K562 (cell line): Measurements from ENCODE around the gene LAPTM5. TPM values are rescaled to one million over a fixed set of nuclear protein-coding genes. Genes with fewer than 3 reads are reported as not detected.

ENCODE experiments used
- ATAC-seq: fragments of 200-7000 bp; cut with Tn5 transposase; 3 replicates; pipeline ENCODE4 v1.9.1; 2020; ENCODE audit warnings: moderate library complexity
- BruUV-seq: library from RNA; stranded (reverse); fragments of 400-500 nt; replicated peaks from 2 replicates; lab custom pipeline; 2021; lab: Mats Ljungman, UMichigan
- CTCF ChIA-PET: fragments of 300-600 bp; formaldehyde crosslinking; extraction: SDS; loops from one replicate; lab custom pipeline; 2021; ENCODE audit warnings: low intra/inter-chr PET ratio; lab: Yijun Ruan, JAX
- POLR2A ChIA-PET: fragments of 300-600, 350-650 bp; sonication (Branson Sonifier 250); formaldehyde crosslinking; extraction: SDS; loops from one replicate; lab custom pipeline; 2021; ENCODE audit warnings: antibody characterized with exemption, inconsistent platforms; lab: Yijun Ruan, JAX
- DNase-seq, 4 experiments: peaks; one replicate each; pipeline versions ENCODE4 v3.0.0 to v3.0.0-alpha.2; 2011 to 2018; ENCODE audit warnings: low spot score in 3 of 4, mixed read lengths in 3 of 4; ENCODE audit errors: extremely low read depth in 1 of 4
- FAIRE-seq: peaks from 2 replicates; lab custom pipeline; 2011; peaks lifted over from hg19 to GRCh38; lab: Jason Lieb, UNC
- H2AFZ ChIP-seq: 2 replicates; pipeline ENCODE4 v1.6.0; 2011; ENCODE audit warnings: low read depth, low read length, control low read depth, inconsistent platforms
- H3K27ac ChIP-seq: fragments of 200-600 bp; 3 replicates; pipeline ENCODE4 v1.8.0; 2011; ENCODE audit warnings: low read depth, mild to moderate bottlenecking, control low read depth, inconsistent platforms, low read length, moderate library complexity, mixed read lengths; ENCODE audit errors: extremely low read depth
- H3K27me3 ChIP-seq, 2 experiments: fragments of 300-600 bp in 1 of 2; 2 replicates in 1 of 2; 3 replicates in 1 of 2; pipeline versions ENCODE4 v1.6.0 to v1.8.0; 2011; ENCODE audit warnings: inconsistent platforms in 2 of 2, low read length in 2 of 2, mild to moderate bottlenecking in 1 of 2, mixed read lengths in 1 of 2, moderate library complexity in 1 of 2; ENCODE audit not compliant: control insufficient read depth in 2 of 2, insufficient read depth in 2 of 2
- H3K36me3 ChIP-seq: fragments of 300-600 bp; 3 replicates; pipeline ENCODE4 v1.8.0; 2011; ENCODE audit warnings: mild to moderate bottlenecking, low read length, inconsistent platforms; ENCODE audit not compliant: control insufficient read depth, insufficient read depth
- H3K4me1 ChIP-seq, 2 experiments: fragments of 200-600 bp in 1 of 2; replicated peaks in 1 of 2; 2 replicates in 1 of 2; 3 replicates in 1 of 2; pipeline versions ENCODE4 v1.5.1 to v1.8.0; 2011; ENCODE audit warnings: inconsistent platforms in 2 of 2, low read length in 2 of 2, mild to moderate bottlenecking in 1 of 2, mixed read lengths in 1 of 2, moderate library complexity in 1 of 2; ENCODE audit not compliant: control insufficient read depth in 2 of 2, insufficient read depth in 2 of 2
- H3K4me2 ChIP-seq: 2 replicates; pipeline ENCODE4 v1.6.1; 2011; ENCODE audit warnings: low read length, control low read depth, inconsistent platforms, mixed read lengths; ENCODE audit not compliant: insufficient read depth
- H3K4me3 ChIP-seq: fragments of 200-600 bp; sonication (generic), shearing (Covaris generic); 2 replicates; pipeline ENCODE4 v1.5.1; 2016; ENCODE audit warnings: control low read depth, inconsistent platforms
- H3K79me2 ChIP-seq: fragments of 200-600 bp; 3 replicates; pipeline ENCODE4 v1.8.0; 2011; ENCODE audit warnings: low read length, inconsistent platforms; ENCODE audit not compliant: control insufficient read depth, insufficient read depth
- H3K9ac ChIP-seq, 2 experiments: 2 replicates each; pipeline versions ENCODE4 v1.6.0 to v1.6.1; 2011; ENCODE audit warnings: low read depth in 2 of 2, low read length in 2 of 2, control low read depth in 1 of 2, inconsistent platforms in 1 of 2, mild to moderate bottlenecking in 1 of 2, mixed read lengths in 1 of 2; ENCODE audit not compliant: insufficient read depth in 1 of 2
- H3K9me1 ChIP-seq: one replicate; pipeline ENCODE4 v1.6.0; 2011; ENCODE audit warnings: inconsistent platforms, mild to moderate bottlenecking, low read length, moderate library complexity; ENCODE audit not compliant: control insufficient read depth, insufficient read depth
- H3K9me3 ChIP-seq: replicated peaks from 2 replicates; pipeline ENCODE4 v1.5.1; 2011; ENCODE audit warnings: low read depth, low read length, inconsistent platforms; ENCODE audit not compliant: control insufficient read depth, insufficient read depth
- H4K20me1 ChIP-seq: replicated peaks from 2 replicates; pipeline ENCODE4 v1.6.1; 2011; ENCODE audit warnings: low read length, inconsistent platforms, mixed read lengths; ENCODE audit not compliant: control insufficient read depth, insufficient read depth
- JUN ChIP-seq, 2 experiments: sonication (generic) in 1 of 2; formaldehyde crosslinking in 1 of 2; IDR thresholded peaks; 2 replicates each; pipeline versions ENCODE4 v1.6.1 to v1.8.0; 2012 to 2022; ENCODE audit warnings: borderline replicate concordance in 2 of 2, mild to moderate bottlenecking in 2 of 2, improper control_type of control experiment in 1 of 2, low read depth in 1 of 2, low read length in 1 of 2, missing genetic modification reagents in 1 of 2
- MEF2A ChIP-seq: IDR thresholded peaks from 2 replicates; pipeline ENCODE4 v1.6.1; 2011; ENCODE audit warnings: low read depth, mild to moderate bottlenecking, low read length, moderate library complexity; ENCODE audit not compliant: control insufficient read depth
- MEF2D ChIP-seq: conservative IDR thresholded peaks from 2 replicates; pipeline ENCODE4 v1.6.1; 2016; ENCODE audit warnings: low read depth, missing genetic modification characterization, missing compliant biosample characterization
- SMARCA4 ChIP-seq: fragments of 450-650 bp; IDR thresholded peaks from 2 replicates; pipeline ENCODE4 v1.6.1; 2016
- ZKSCAN8 ChIP-seq: fragments of 200-800 bp; sonication (Bioruptor generic); IDR thresholded peaks from 2 replicates; pipeline ENCODE4 v1.6.1; 2016; ENCODE audit warnings: missing genetic modification characterization, missing compliant biosample characterization
- ZNF589 ChIP-seq: fragments of 200-800 bp; sonication (Bioruptor generic); IDR thresholded peaks from 2 replicates; pipeline ENCODE4 v1.6.1; 2016; ENCODE audit warnings: low read depth, missing genetic modification characterization, missing compliant biosample characterization
- WGBS: fragments of 100-300 bp; shearing (Covaris generic); methylation state at CpG from one replicate; pipeline ENCODE4 v1.1.6; 2016; ENCODE audit warnings: low coverage, mixed read lengths; ENCODE audit not compliant: insufficient coverage; ENCODE audit errors: missing lambda C conversion rate; 5-methylcytosine and 5-hydroxymethylcytosine counted together
- in situ Hi-C: fragments of 300-500 bp; cut with MboI; formaldehyde crosslinking; loops from 4 replicates; pipeline ENCODE4 v1.15.0; 2018; ENCODE audit warnings: inconsistent platforms, mixed read lengths
- intact Hi-C: fragments of 100-400 bp; cut with micrococcal nuclease; formaldehyde crosslinking; loops from 2 replicates; pipeline ENCODE4 v1.14.2; 2022
- polyA plus RNA-seq, 8 experiments: library from polyadenylated mRNA; depleted of rRNA in 4 of 8; stranded (reverse) in 5 of 8; unstranded in 3 of 8; fragments of >200 nt; fragmentation: Nextera tagmentation in 2 of 8; fragmentation: Illumina TruSeq in 1 of 8; extraction: Ambion mirVana in 2 of 8; extraction: Trizol in 1 of 8; gene quantifications; 2 replicates each; pipeline versions ENCODE4 v1.2.1 to v1.2.3, GENCODE V29; 2011 to 2014; ENCODE audit warnings: inconsistent platforms in 1 of 8, missing spikeins in 1 of 8
- total RNA-seq, 7 experiments: library from RNA; depleted of rRNA in 6 of 7; stranded (reverse); fragments of >200 nt in 6 of 7; fragmentation: Illumina TruSeq in 2 of 7; extraction: Trizol in 2 of 7; gene quantifications; 2 replicates each; pipeline versions ENCODE4 v1.2.1 to v1.2.3, GENCODE V29; 2011 to 2021; ENCODE audit warnings: low replicate concordance in 1 of 7
- TF ChIP-seq, protein P1 (sequence below): fragments of 250-450 bp; sonication (Bioruptor Pico); IDR thresholded peaks from 2 replicates; pipeline ENCODE4 v1.4.0; 2020
- TF ChIP-seq, protein P2 (sequence below): sonication (generic); formaldehyde crosslinking; IDR thresholded peaks from 2 replicates; pipeline ENCODE4 v1.4.0; 2020; ENCODE audit warnings: mild to moderate bottlenecking, missing genetic modification reagents
- TF ChIP-seq, protein P3 (sequence below): sonication (generic); formaldehyde crosslinking; IDR thresholded peaks from 2 replicates; pipeline ENCODE4 v1.9.0; 2022; ENCODE audit warnings: mild to moderate bottlenecking, missing genetic modification reagents
- TF ChIP-seq, protein P4 (sequence below): sonication (generic); formaldehyde crosslinking; IDR thresholded peaks from 2 replicates; pipeline ENCODE4 v1.8.0; 2022; ENCODE audit warnings: missing genetic modification reagents, mild to moderate bottlenecking, moderate library complexity, borderline replicate concordance

The LAPTM5 gene
- total and polyA plus RNA-seq, 9 of the 15 experiments (the other 6 are each of a cell fraction or from before 2014, with no cell fraction given), result 2.4 to 47.3 (median 20.3) TPM

DNA sequence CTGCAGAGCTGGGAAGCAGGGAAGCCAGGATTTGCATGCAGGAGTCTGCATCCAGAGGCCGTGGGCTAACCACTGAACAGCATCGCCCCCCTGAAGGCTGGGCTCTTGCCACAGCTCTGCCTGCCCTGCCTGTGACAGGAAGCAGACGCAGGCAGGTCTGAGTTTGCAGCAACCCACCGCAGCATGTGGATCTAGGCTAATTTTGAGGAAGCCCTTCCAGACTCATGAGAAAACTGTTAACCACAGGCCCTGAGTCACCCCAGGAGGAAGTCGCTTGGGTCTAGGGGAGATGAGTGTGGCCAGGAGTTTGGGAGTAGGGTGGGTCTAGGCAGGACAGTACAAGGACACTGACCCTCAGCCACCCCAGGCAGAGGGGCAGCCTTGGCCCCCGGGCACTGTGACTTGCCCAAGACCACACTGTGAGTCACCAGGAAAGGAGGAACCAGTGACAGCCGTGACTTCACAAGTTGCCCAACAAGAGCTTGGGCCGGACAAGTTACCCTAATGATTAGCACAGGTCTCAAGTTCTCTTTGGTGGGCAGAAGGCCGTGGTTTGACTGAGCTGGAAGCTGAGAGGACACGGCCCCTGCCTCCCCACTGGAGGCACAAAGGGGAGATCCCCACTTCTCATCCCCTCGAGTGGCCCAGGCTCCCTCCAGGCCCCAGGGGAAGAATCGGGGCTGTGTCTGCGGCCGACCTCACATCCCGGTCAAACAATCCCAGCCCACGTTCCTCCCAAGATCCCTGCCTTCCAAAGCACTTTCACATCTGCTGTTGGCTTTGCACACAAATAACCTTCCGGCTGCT lies 826 bp downstream of the LAPTM5 start:
- ChIA-PET CTCF (no interaction called here), POLR2A (interaction anchor here (0.6 to 4.3 kb wide), 5 partner anchors 9 to 27 kb away, joined by 3 to 22 read pairs (median 4); no protein-coding TSS in a partner anchor)
- DNase-seq, result peak; percentile 48 to 82 (median 64)
- Histone ChIP-seq H3K9ac (peak overlapping the region; percentile 60 to 85), H2AFZ (peak overlapping the region; percentile 79), H3K4me1 (peaks cover 59 to 65% of the 10 kb centered on the region in 2 experiments), H3K27ac (peak overlapping the region; percentile 81), H3K79me2 (peaks cover 21% of the 10 kb centered on the region; the same call in 2 of the 3 replicates), H3K36me3 (no peaks in the 10 kb centered on the region), H3K9me1 (no peaks in the 10 kb centered on the region), H3K9me3 (no peaks in the 10 kb centered on the region), H3K27me3 (no peaks in the 10 kb centered on the region), H3K4me3 (0 out of 2 replicates have a peak overlapping the region, but pooled peaks have one; percentile 0), H3K4me2 (peak overlapping the region; percentile 53), H4K20me1 (no peaks in the 10 kb centered on the region)
- in situ Hi-C loops (no loop called here), intact Hi-C loops (no loop called here)
- TSS peak; percentile 54 for BruUV-seq
- WGBS, result 34% methylated on average over 17 of the region's 17 CpGs
- ATAC-seq, result peak; percentile 63
- FAIRE-seq, result peak; percentile 83
- TF ChIP-seq MEF2A (no peak), ZNF589 (CRISPR knock-in tag) (peak; percentile 93; the same call in 1 of the 2 replicates), MEF2D (tag) (peak; percentile 62; the same call in 1 of the 2 replicates), ZKSCAN8 (CRISPR knock-in tag) (peak; percentile 81; the same call in 1 of the 2 replicates), SMARCA4 (peak; percentile 89), JUN (IDR thresholded peaks at IDR 0.05; ENCODE audit: borderline replicate concordance, low read depth, low read length) (peak; percentile 82; the same call in 1 of the 2 replicates), JUN (CRISPR knock-in tag; IDR thresholded peaks at IDR 0.05; ENCODE audit: borderline replicate concordance) (0 out of 2 replicates have a peak, but pooled peaks have one; percentile 41)
- TF ChIP-seq, protein P1, sequence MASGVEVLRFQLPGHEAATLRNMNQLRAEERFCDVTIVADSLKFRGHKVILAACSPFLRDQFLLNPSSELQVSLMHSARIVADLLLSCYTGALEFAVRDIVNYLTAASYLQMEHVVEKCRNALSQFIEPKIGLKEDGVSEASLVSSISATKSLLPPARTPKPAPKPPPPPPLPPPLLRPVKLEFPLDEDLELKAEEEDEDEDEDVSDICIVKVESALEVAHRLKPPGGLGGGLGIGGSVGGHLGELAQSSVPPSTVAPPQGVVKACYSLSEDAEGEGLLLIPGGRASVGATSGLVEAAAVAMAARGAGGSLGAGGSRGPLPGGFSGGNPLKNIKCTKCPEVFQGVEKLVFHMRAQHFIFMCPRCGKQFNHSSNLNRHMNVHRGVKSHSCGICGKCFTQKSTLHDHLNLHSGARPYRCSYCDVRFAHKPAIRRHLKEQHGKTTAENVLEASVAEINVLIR (CRISPR knock-in tag), result peak; percentile 12
- TF ChIP-seq, protein P2, sequence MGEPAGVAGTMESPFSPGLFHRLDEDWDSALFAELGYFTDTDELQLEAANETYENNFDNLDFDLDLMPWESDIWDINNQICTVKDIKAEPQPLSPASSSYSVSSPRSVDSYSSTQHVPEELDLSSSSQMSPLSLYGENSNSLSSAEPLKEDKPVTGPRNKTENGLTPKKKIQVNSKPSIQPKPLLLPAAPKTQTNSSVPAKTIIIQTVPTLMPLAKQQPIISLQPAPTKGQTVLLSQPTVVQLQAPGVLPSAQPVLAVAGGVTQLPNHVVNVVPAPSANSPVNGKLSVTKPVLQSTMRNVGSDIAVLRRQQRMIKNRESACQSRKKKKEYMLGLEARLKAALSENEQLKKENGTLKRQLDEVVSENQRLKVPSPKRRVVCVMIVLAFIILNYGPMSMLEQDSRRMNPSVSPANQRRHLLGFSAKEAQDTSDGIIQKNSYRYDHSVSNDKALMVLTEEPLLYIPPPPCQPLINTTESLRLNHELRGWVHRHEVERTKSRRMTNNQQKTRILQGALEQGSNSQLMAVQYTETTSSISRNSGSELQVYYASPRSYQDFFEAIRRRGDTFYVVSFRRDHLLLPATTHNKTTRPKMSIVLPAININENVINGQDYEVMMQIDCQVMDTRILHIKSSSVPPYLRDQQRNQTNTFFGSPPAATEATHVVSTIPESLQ, result peak; percentile 44; the same call in 1 of the 2 replicates
- TF ChIP-seq, protein P3, sequence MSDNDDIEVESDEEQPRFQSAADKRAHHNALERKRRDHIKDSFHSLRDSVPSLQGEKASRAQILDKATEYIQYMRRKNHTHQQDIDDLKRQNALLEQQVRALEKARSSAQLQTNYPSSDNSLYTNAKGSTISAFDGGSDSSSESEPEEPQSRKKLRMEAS (CRISPR knock-in tag), result peak; percentile 88
- TF ChIP-seq, protein P4, sequence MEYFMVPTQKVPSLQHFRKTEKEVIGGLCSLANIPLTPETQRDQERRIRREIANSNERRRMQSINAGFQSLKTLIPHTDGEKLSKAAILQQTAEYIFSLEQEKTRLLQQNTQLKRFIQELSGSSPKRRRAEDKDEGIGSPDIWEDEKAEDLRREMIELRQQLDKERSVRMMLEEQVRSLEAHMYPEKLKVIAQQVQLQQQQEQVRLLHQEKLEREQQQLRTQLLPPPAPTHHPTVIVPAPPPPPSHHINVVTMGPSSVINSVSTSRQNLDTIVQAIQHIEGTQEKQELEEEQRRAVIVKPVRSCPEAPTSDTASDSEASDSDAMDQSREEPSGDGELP (CRISPR knock-in tag), result peak; percentile 72
